Mucosa of rectum (tissue), 2 donors: ENCODE results near the gene SPECC1L.
A peak's percentile ranks its signal among the peaks of the same experiment; 100 is the strongest.

Experiments used
- H3K27ac ChIP-seq, 2 donors: one replicate each; pipeline ENCODE4 v1.7.0; 2013; ENCODE audit warnings: inconsistent platforms in 2 of 2, low read depth in 2 of 2, low read length in 2 of 2
- H3K27me3 ChIP-seq, 2 donors: one replicate each; pipeline ENCODE4 v1.7.0; 2013; ENCODE audit warnings: low read length in 2 of 2; ENCODE audit not compliant: control insufficient read depth in 2 of 2, insufficient read depth in 2 of 2
- H3K36me3 ChIP-seq, 2 donors: one replicate each; pipeline ENCODE4 v1.7.0; 2013; ENCODE audit warnings: low read length in 2 of 2; ENCODE audit not compliant: control insufficient read depth in 2 of 2, insufficient read depth in 2 of 2
- H3K4me1 ChIP-seq, 2 donors: one replicate each; pipeline ENCODE4 v1.7.0; 2013; ENCODE audit warnings: low read length in 2 of 2, mild to moderate bottlenecking in 1 of 2; ENCODE audit not compliant: control insufficient read depth in 2 of 2, insufficient read depth in 2 of 2
- H3K4me3 ChIP-seq, 2 donors: one replicate each; pipeline ENCODE4 v1.7.0; 2013; ENCODE audit warnings: low read length in 2 of 2
- H3K9ac ChIP-seq, 2 donors: one replicate each; pipeline ENCODE4 v1.7.0; 2013; ENCODE audit warnings: low read length in 2 of 2, low read depth in 1 of 2, mild to moderate bottlenecking in 1 of 2
- H3K9me3 ChIP-seq, 2 donors: one replicate each; pipeline ENCODE4 v1.7.0; 2013; ENCODE audit warnings: low read length in 2 of 2; ENCODE audit not compliant: control insufficient read depth in 2 of 2
- donor health status: healthy.
- donor health status: Normal muscosa, but diverticular disease.

SPECC1L gene

DNA sequence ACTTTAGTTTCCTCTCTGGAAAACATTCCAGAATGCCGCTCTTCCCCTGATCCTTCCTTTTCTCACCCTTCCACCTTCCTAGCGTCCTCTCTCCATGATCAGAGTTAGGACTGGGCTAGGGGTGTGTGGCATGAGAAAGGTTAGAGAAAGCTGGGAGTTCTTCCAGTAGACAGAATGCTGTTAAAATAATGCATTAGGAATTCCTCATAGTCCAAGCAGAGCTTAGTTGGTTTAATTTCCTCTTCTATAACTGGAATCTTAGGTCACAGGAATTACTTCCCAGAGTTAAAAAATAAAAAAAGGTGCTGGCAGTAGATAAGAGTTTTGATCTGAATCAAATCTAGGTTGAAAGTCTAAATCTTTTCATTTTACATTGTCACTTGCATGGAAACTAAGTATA, 119.5 kb downstream of the SPECC1L start:
- peaks cover 9 to 12% of the 10 kb centered on the region in 2 donors for H3K4me1 ChIP-seq
- H3K4me3 ChIP-seq = no peak overlapping the region
- H3K9ac ChIP-seq = no peak overlapping the region
- H3K27me3 ChIP-seq = no peaks in the 10 kb centered on the region
- H3K36me3 ChIP-seq = peaks cover 6% of the 10 kb centered on the region in 2 donors
- peak overlapping the region in 1 of 2 donors; percentile 24 for H3K27ac ChIP-seq
- H3K9me3 ChIP-seq = no peaks in the 10 kb centered on the region

DNA sequence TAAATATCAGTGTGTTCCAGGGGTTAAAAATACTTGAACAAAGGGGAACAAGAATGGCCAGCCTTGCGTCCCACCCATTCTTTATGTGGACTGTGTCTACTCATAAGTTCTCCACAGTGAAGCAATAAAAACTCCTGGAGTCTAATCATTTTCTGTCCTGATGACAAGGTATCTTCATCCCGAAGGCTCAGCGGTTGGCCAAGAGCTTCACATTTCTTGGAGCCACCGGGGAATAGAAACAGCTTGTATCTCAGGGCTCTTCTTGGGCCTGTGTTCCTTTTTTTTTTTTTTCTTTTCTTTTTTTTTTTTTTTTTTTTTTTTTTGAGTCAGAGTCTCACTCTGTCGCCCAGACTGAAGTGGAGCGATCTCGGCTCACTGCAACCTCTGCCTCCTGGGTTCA, 119.9 kb downstream of the SPECC1L start:
- Histone ChIP-seq H3K4me1 (peaks cover 9 to 12% of the 10 kb centered on the region in 2 donors), H3K36me3 (peaks cover 6 to 7% of the 10 kb centered on the region in 2 donors), H3K27me3 (no peaks in the 10 kb centered on the region), H3K9ac (no peak overlapping the region), H3K27ac (peak overlapping the region in 1 of 2 donors; percentile 24), H3K9me3 (no peaks in the 10 kb centered on the region), H3K4me3 (no peak overlapping the region)

DNA sequence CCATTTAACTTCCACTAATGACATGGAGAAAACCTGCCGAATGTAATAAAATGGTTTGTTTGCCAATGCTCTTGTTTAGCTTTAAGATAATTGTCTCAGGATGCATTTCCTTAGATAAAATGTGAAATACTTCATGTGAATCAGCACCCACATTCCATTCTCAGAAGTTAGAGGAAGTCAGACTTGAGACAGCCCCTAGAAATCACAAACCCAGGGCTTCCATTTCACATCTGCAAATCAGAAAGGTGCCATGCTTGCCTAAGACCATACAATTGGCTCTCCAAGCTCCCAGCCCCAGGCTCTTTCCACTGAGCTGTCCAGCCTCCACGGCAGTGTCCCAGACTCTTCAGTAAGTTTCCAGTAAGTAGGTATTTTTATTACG, 121.2 kb downstream of the SPECC1L start:
- H3K36me3 ChIP-seq = peaks cover 10 to 15% of the 10 kb centered on the region in 2 donors
- peaks cover 9 to 12% of the 10 kb centered on the region in 2 donors for H3K4me1 ChIP-seq
- H3K9me3 ChIP-seq = no peaks in the 10 kb centered on the region
- no peaks in the 10 kb centered on the region for H3K27me3 ChIP-seq
- H3K27ac ChIP-seq = peak overlapping the region in 1 of 2 donors; percentile 53
- H3K4me3 ChIP-seq = no peak overlapping the region
- no peak overlapping the region for H3K9ac ChIP-seq

DNA sequence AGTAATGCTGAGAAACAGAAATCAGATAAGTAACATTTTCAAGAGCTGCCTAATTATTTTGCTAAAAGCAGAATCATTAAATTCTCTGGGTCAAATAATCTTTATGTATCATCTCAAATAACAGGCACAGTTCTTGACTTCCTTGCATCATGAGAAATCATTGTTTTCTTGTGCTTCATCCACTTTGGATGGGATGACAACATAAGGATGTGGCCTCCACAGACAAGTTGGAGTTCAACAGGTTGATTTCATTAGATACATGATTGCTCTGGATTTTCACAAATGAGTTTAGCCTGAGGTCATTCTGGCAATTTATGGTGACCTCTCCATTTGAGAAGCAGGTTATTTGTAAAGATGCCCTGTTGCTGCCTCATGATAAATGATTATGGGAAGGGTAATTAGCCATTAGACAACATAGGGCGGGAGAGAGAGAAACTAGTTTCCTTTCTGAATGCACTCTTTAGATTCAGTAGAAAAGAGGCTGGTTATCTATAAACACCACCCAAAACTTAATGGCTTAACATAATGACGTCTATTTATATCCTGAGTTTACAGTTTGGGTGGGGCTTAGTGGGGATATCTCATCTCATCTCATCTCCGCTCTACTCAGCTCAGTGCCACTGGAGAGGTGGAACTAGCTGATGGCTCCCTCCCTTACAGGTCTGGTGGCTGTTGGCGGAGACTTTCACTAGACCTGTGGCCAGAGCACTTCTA, 121.7 kb downstream of the SPECC1L start:
- H3K4me3 ChIP-seq = no peak overlapping the region
- peak overlapping the region; percentile 17 to 53 for H3K27ac ChIP-seq
- no peak overlapping the region for H3K9ac ChIP-seq
- no peaks in the 10 kb centered on the region for H3K27me3 ChIP-seq
- H3K9me3 ChIP-seq = no peaks in the 10 kb centered on the region
- peaks cover 9 to 14% of the 10 kb centered on the region in 2 donors for H3K4me1 ChIP-seq
- H3K36me3 ChIP-seq = peaks cover 16 to 20% of the 10 kb centered on the region in 2 donors

DNA sequence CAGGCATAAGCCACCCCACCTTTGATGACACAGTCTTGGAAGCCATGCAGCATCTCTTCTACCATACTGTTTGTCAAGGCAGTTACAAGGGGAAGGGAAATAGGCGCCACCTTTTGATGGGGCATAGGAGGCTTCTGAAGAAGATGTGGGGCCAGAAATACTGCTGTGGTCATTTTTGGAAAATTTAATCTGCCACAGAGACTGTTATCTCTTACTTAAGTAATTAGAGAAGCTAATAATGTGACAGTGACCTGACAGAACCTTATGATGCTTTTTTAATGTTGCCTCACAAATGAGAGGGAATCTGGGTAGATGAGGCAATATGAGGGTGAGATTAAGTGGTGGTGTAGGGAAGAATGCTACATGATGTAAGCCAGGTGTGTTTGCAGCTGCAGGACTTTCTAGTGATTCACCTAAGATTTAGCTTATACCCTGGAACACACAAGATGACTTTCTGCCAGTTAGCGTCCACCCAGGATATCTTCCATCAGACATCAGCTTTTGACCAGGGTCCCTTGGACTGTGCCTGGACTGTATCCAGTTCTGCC, 122.5 kb downstream of the SPECC1L start:
- Histone ChIP-seq H3K9me3 (no peaks in the 10 kb centered on the region), H3K36me3 (peaks cover 16 to 25% of the 10 kb centered on the region in 2 donors), H3K9ac (no peak overlapping the region), H3K27ac (peak overlapping the region; percentile 11 to 34), H3K4me3 (no peak overlapping the region), H3K4me1 (peaks cover 9 to 14% of the 10 kb centered on the region in 2 donors), H3K27me3 (no peaks in the 10 kb centered on the region)

DNA sequence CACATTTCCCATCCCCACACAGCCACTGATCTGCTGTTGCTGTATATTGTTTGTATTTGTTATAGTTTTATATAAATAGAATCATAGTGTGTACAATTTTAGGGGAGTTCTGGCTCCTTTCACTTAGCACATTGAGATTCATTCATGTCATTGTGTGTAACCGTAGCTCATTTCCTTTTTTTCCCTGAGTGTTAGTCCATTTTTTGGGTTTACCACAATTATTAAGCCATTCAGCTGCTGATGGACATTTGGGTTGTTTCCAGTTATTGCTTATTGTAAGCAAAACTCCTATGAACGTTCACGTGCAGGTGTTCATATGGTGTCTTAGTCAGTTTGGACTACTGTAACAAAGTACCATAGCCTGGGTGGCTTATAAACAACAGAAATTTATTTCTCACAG, 123.2 kb downstream of the SPECC1L start:
- Histone ChIP-seq H3K27ac (no peak overlapping the region), H3K9ac (no peak overlapping the region), H3K9me3 (no peaks in the 10 kb centered on the region)

DNA sequence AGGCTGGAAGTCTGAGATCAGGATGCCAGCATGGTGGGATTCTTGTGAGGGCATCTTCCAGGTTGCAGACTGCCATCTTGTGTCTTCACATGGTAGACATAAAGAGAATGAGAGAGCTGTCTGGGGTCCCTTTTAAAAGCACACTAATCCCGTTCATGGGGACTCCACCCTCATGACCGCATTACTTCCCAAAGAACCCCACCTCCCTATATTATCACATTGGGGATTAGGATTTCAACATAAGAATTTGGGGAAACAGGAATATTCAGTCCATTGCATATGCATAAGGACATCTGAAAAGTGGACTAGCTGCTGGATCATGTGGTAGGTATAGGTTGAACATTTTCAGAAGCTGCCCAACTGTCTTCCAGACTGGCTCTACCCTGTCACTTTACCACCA, 123.6 kb downstream of the SPECC1L start:
- Histone ChIP-seq H3K27ac (no peak overlapping the region), H3K9ac (no peak overlapping the region), H3K36me3 (peaks cover 21 to 30% of the 10 kb centered on the region in 2 donors), H3K4me3 (no peak overlapping the region), H3K4me1 (peaks cover 9 to 14% of the 10 kb centered on the region in 2 donors), H3K9me3 (no peaks in the 10 kb centered on the region), H3K27me3 (no peaks in the 10 kb centered on the region)

More for the DNA sequence above, 123.2 kb downstream of the SPECC1L start:
- H3K27me3 ChIP-seq = no peaks in the 10 kb centered on the region
- H3K36me3 ChIP-seq = peaks cover 21 to 30% of the 10 kb centered on the region in 2 donors
- peaks cover 9 to 14% of the 10 kb centered on the region in 2 donors for H3K4me1 ChIP-seq
- no peak overlapping the region for H3K4me3 ChIP-seq

DNA sequence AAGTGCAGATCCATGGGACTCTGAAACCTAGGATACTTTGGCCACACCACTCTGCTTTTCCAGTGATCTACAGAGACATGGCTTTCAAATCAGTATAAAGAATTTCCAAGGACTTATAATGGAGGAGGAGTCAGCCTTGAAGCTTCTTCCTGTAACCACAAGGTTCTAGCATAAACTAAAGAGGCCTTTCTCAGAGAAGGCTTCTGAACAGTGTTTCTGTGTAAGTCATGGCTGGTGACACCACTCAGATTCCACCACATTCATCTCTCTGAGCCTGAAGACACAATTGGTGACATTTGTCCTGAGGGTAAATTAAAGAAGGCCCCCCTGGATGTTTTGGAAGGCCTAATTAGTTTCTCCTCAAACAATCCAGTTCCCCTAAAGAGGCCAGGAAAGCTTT, 127.8 kb downstream of the SPECC1L start:
- Histone ChIP-seq H3K4me3 (no peak overlapping the region), H3K36me3 (peaks cover 18 to 32% of the 10 kb centered on the region in 2 donors), H3K27ac (no peak overlapping the region), H3K27me3 (no peaks in the 10 kb centered on the region), H3K9me3 (no peaks in the 10 kb centered on the region), H3K9ac (no peak overlapping the region), H3K4me1 (peaks cover 15 to 28% of the 10 kb centered on the region in 2 donors)

DNA sequence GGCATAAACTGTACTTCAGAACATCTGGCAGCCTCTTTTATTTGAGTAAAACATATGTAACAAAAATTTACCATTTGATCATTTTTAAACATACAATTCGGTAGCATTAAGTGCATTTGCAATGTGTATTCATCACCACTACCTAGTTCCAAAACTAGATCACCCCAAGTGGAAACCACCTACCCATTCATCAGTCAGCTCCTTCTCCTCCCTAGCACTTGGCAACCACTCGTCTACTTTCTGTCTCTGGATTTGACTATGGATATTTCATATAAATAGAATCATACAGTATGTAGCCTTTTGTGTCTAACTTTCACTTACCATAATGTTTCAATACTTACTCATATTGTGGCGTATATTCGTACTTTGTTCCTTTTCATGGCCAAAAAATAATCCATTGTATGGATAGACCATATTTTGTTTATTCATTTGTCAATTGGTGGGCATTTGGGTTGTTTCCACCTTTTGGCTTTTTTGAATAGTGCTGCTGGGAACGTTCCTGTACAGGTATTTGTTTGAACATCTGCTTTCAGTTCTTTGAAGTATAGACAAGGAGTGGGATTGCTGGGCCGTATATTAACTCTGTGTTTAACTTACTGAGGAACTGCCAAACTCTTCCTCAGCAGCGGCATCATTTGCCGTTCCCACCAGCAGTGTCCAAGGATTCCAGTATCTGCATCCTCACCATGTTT, 129.5 kb downstream of the SPECC1L start:
- peaks cover 16 to 32% of the 10 kb centered on the region in 2 donors for H3K4me1 ChIP-seq
- no peak overlapping the region for H3K9ac ChIP-seq
- peak overlapping the region in 1 of 2 donors; percentile 39 for H3K4me3 ChIP-seq
- H3K36me3 ChIP-seq = peaks cover 22 to 38% of the 10 kb centered on the region in 2 donors
- no peaks in the 10 kb centered on the region for H3K9me3 ChIP-seq
- no peaks in the 10 kb centered on the region for H3K27me3 ChIP-seq
- peak overlapping the region; percentile 44 to 46 for H3K27ac ChIP-seq
